MCF 10A (cell line): ENCODE data around the gene DLST. TPM values are rescaled to one million over a fixed set of nuclear protein-coding genes. Genes with fewer than 3 reads are reported as not detected.
"Not testable (repeated sequence)": the region's sequence is repeated elsewhere in the genome, so short reads cannot be mapped to it uniquely, and the experiment has no call there.

ENCODE experiments used
- BruUV-seq: library from RNA; stranded (reverse); fragments of 400-500 nt; replicated peaks from 2 replicates; lab custom pipeline; 2021; lab: Mats Ljungman, UMichigan
- CTCF ChIA-PET: fragments of 300-600 bp; sonication (Branson Sonifier 250); formaldehyde crosslinking; extraction: SDS; loops from one replicate; lab custom pipeline; 2021; ENCODE audit warnings: antibody characterized with exemption, inconsistent platforms; lab: Yijun Ruan, JAX
- POLR2A ChIA-PET: fragments of 300-600, 350-650 bp; sonication (Branson Sonifier 250); formaldehyde crosslinking; extraction: SDS; loops from one replicate; lab custom pipeline; 2020; ENCODE audit warnings: antibody characterized with exemption, inconsistent platforms; lab: Yijun Ruan, JAX
- DNase-seq: peaks from one replicate; pipeline ENCODE4 v3.0.0-alpha.2; 2018; ENCODE audit not compliant: unreplicated experiment
- H3K27ac Mint-ChIP-seq: one replicate; pipeline ENCODE4 v1.8.0; 2022; ENCODE audit warnings: mild to moderate bottlenecking, low read depth, mixed read lengths; ENCODE audit not compliant: unreplicated experiment
- H3K27me3 Mint-ChIP-seq: one replicate; pipeline ENCODE4 v1.8.0; 2022; ENCODE audit warnings: mixed read lengths; ENCODE audit not compliant: insufficient read depth, unreplicated experiment
- H3K36me3 Mint-ChIP-seq: one replicate; pipeline ENCODE4 v1.8.0; 2022; ENCODE audit warnings: mild to moderate bottlenecking, moderate library complexity, mixed read lengths; ENCODE audit not compliant: insufficient read depth, unreplicated experiment
- H3K4me1 Mint-ChIP-seq: one replicate; pipeline ENCODE4 v1.8.0; 2022; ENCODE audit warnings: mixed read lengths; ENCODE audit not compliant: insufficient read depth, unreplicated experiment
- H3K4me3 Mint-ChIP-seq: one replicate; pipeline ENCODE4 v1.8.0; 2022; ENCODE audit warnings: mild to moderate bottlenecking, moderate library complexity, mixed read lengths; ENCODE audit not compliant: unreplicated experiment
- H3K9me3 Mint-ChIP-seq: one replicate; pipeline ENCODE4 v1.8.0; 2022; ENCODE audit warnings: mixed read lengths; ENCODE audit not compliant: unreplicated experiment
- CTCF ChIP-seq: fragments of 200-600 bp; IDR thresholded peaks from one replicate; pipeline ENCODE4 v1.8.0; 2022; ENCODE audit warnings: antibody characterized with exemption, mild to moderate bottlenecking; ENCODE audit not compliant: unreplicated experiment
- intact Hi-C: fragments of 100-400 bp; cut with micrococcal nuclease; formaldehyde crosslinking; loops from 2 replicates; pipeline ENCODE4 v1.14.1; 2022
- total RNA-seq: library from RNA; stranded (reverse); gene quantifications from 2 replicates; pipeline ENCODE4 v1.2.3, GENCODE V29; 2022

DLST gene
- total RNA-seq, 1 experiment from 2014 or later, result 114 TPM

- no peak overlapping the region for H3K27ac Mint-ChIP-seq
- H3K9me3 Mint-ChIP-seq, result no peaks in the 10 kb centered on the region
- H3K4me3 Mint-ChIP-seq, result no peak overlapping the region
- H3K36me3 Mint-ChIP-seq, result peaks cover 4% of the 10 kb centered on the region
- BruUV-seq, result no TSS peak
- intact Hi-C loops, result no loop called here
- DNase-seq, result no peak
- H3K27me3 Mint-ChIP-seq, result peaks cover 2% of the 10 kb centered on the region
- POLR2A ChIA-PET, result no interaction called here
- no peak for TF ChIP-seq CTCF
- no peaks in the 10 kb centered on the region for H3K4me1 Mint-ChIP-seq
- CTCF ChIA-PET, result interaction anchor here (1.5 kb wide), 1 partner anchor 15 kb away, joined by 6 read pairs; no protein-coding TSS in a partner anchor
Measured at GRCh38 chr14:74932401-74932901, 50.7 kb downstream of the DLST start.

GRCh38 chr14:74932936-74933335 is 51.2 kb downstream of the DLST start:
- POLR2A ChIA-PET, H3K27ac Mint-ChIP-seq, H3K9me3 Mint-ChIP-seq, intact Hi-C loops, BruUV-seq, H3K36me3 Mint-ChIP-seq, DNase-seq, H3K4me3 Mint-ChIP-seq, H3K4me1 Mint-ChIP-seq, H3K27me3 Mint-ChIP-seq: not testable (repeated sequence)
- CTCF ChIA-PET, result interaction anchor here (0.9 kb wide), 1 partner anchor 27 kb away, joined by 3 read pairs; no protein-coding TSS in a partner anchor

GRCh38 chr14:74934041-74934440 is 52.3 kb downstream of the DLST start:
- BruUV-seq, result no TSS peak
- intact Hi-C loops, result no loop called here

GRCh38 chr14:74934476-74935359 is 53.0 kb downstream of the DLST start:
- Mint-ChIP-seq H3K36me3 (peaks cover 4% of the 10 kb centered on the region), H3K4me3 (no peak overlapping the region), H3K9me3 (peaks cover 7% of the 10 kb centered on the region), H3K27ac (no peak overlapping the region), H3K4me1 (peaks cover under 1% of the 10 kb centered on the region), H3K27me3 (no peaks in the 10 kb centered on the region)
- ChIA-PET POLR2A (interaction anchor here (0.7 to 2.4 kb wide), 2 partner anchors 11 to 520 kb away, joined by 4 to 8 read pairs; partner anchors contain the start of gene RPS6KL1), CTCF (interaction anchor here (0.7 to 2.3 kb wide), 5 partner anchors 11 to 154 kb away, joined by 3 to 9 read pairs (median 4); no protein-coding TSS in a partner anchor)
- intact Hi-C loops, result no loop called here
- no TSS peak for BruUV-seq
- DNase-seq, result no peak
- no peak for TF ChIP-seq CTCF

More at GRCh38 chr14:74934041-74934440, 52.3 kb downstream of the DLST start:
- Mint-ChIP-seq H3K4me1 (no peaks in the 10 kb centered on the region), H3K36me3 (peaks cover 4% of the 10 kb centered on the region), H3K9me3 (peaks cover 7% of the 10 kb centered on the region), H3K27me3 (no peaks in the 10 kb centered on the region), H3K4me3 (no peak overlapping the region), H3K27ac (no peak overlapping the region)
- DNase-seq, result no peak
- ChIA-PET CTCF (interaction anchor here (1.2 kb wide), 2 partner anchors 12 to 155 kb away, joined by 3 to 4 read pairs; no protein-coding TSS in a partner anchor), POLR2A (no interaction called here)
- TF ChIP-seq CTCF, result no peak
